HepG2 (cell line): ENCODE results near the gene NOTUM. TPM values are rescaled to one million over a fixed set of nuclear protein-coding genes. Genes with fewer than 3 reads are reported as not detected.

Source experiments
- FOXA3 ChIP-seq: IDR thresholded peaks from 2 replicates; pipeline ENCODE4 v1.6.1; 2016; ENCODE audit warnings: missing genetic modification reagents, missing compliant biosample characterization
- FOXK1 ChIP-seq: sonication (generic); formaldehyde crosslinking; IDR thresholded peaks from 2 replicates; pipeline ENCODE4 v1.4.0; 2020; ENCODE audit warnings: low read depth, missing genetic modification reagents, borderline replicate concordance
- POLR2A ChIP-seq, 2 experiments: IDR thresholded peaks; 2 replicates each; pipeline ENCODE4 v1.6.1; 2011; ENCODE audit warnings: low read depth in 2 of 2, low read length in 2 of 2, mild to moderate bottlenecking in 1 of 2, moderate library complexity in 1 of 2; ENCODE audit not compliant: insufficient read depth in 1 of 2
- PPARG ChIP-seq: conservative IDR thresholded peaks from 2 replicates; pipeline ENCODE4 v1.6.1; 2016; ENCODE audit warnings: missing biosample characterization, missing genetic modification reagents
- PRDM10 ChIP-seq: sonication (generic); formaldehyde crosslinking; IDR thresholded peaks from 2 replicates; pipeline ENCODE4 v1.4.0; 2020; ENCODE audit warnings: low read depth, missing genetic modification reagents
- RBM22 ChIP-seq: fragments of 200-400 bp; formaldehyde crosslinking; optimal IDR thresholded peaks from 2 replicates; pipeline ENCODE3; 2017; ENCODE audit warnings: mild to moderate bottlenecking, low read length, moderate library complexity
- SATB2 ChIP-seq: sonication (generic); formaldehyde crosslinking; IDR thresholded peaks from 2 replicates; pipeline ENCODE4 v1.5.0; 2020; ENCODE audit warnings: missing genetic modification reagents
- SNAI1 ChIP-seq: sonication (generic); formaldehyde crosslinking; IDR thresholded peaks from 2 replicates; pipeline ENCODE4 v1.5.0; 2020; ENCODE audit warnings: mild to moderate bottlenecking, missing genetic modification reagents, borderline replicate concordance
- ZBTB7B ChIP-seq: sonication (generic); formaldehyde crosslinking; IDR thresholded peaks from 2 replicates; pipeline ENCODE4 v1.4.0; 2020; ENCODE audit warnings: missing genetic modification reagents
- ZNF276 ChIP-seq: sonication (generic); formaldehyde crosslinking; IDR thresholded peaks from 2 replicates; pipeline ENCODE4 v1.4.0; 2020; ENCODE audit warnings: mild to moderate bottlenecking, low read depth, missing genetic modification reagents
- ZNF407 ChIP-seq: sonication (generic); formaldehyde crosslinking; IDR thresholded peaks from one replicate; pipeline ENCODE4 v1.5.1; 2020; ENCODE audit warnings: mild to moderate bottlenecking, missing genetic modification reagents; ENCODE audit errors: not compliant biosample characterization
- ZNF432 ChIP-seq: sonication (generic); formaldehyde crosslinking; IDR thresholded peaks from 2 replicates; pipeline ENCODE4 v1.5.0; 2020; ENCODE audit warnings: missing genetic modification reagents, mild to moderate bottlenecking, borderline replicate concordance
- ZNF503 ChIP-seq: sonication (generic); formaldehyde crosslinking; IDR thresholded peaks from 2 replicates; pipeline ENCODE4 v1.4.0; 2020; ENCODE audit warnings: missing genetic modification reagents
- polyA plus RNA-seq, 8 experiments: library from polyadenylated mRNA; depleted of rRNA in 3 of 8; stranded (reverse) in 7 of 8; unstranded in 1 of 8; fragments of >200 nt; fragmentation: Illumina TruSeq in 4 of 8; extraction: Trizol in 4 of 8; gene quantifications; 2 replicates each; pipeline versions ENCODE4 v1.2.1 to v1.2.3, GENCODE V29; 2011 to 2016; ENCODE audit warnings: low read depth in 4 of 8, missing spikeins in 1 of 8, mixed read lengths in 1 of 8; ENCODE audit not compliant: insufficient read depth in 1 of 8
- total RNA-seq, 5 experiments: library from RNA; depleted of rRNA; stranded (reverse); fragments of >200 nt; fragmentation: Illumina TruSeq; extraction: Trizol; gene quantifications; 2 replicates each; pipeline ENCODE4 v1.2.3, GENCODE V29; 2016; ENCODE audit warnings: low read depth in 1 of 5

NOTUM gene
- total and polyA plus RNA-seq, 2 of the 13 experiments (the other 11 are each of a cell fraction or from before 2014, with no cell fraction given): 150 to 160 TPM

- TF ChIP-seq ZNF407 (no peak), RBM22 (peak; percentile 52), POLR2A (IDR thresholded peaks at IDR 0.05; ENCODE audit: insufficient read depth in 1 of 2, low read depth in 2 of 2, low read length in 2 of 2) (peak in 1 of 2 experiments; percentile 7; a peak in 1 of 4 replicates), FOXK1 (CRISPR knock-in tag) (no peak), PRDM10 (CRISPR knock-in tag) (no peak), SNAI1 (CRISPR knock-in tag) (peak; percentile 77; the same call in 1 of the 2 replicates), ZNF503 (CRISPR knock-in tag) (no peak), ZBTB7B (CRISPR knock-in tag) (peak; percentile 13; the same call in 1 of the 2 replicates), PPARG (CRISPR knock-in tag) (no peak), ZNF432 (no peak), ZNF276 (CRISPR knock-in tag) (no peak), SATB2 (CRISPR knock-in tag) (no peak), FOXA3 (CRISPR knock-in tag) (0 out of 2 replicates have a peak, but pooled peaks have one; percentile 9)
These were observed 2.2 kb downstream of the NOTUM start (continued) for GRCh38 chr17:81958633-81959342.
